HG02588 (cell line): ENCODE results near the gene GTF2I.
A peak's percentile ranks its signal among the peaks of the same experiment; 100 is the strongest.
"Not testable (repeated sequence)": the region's sequence is repeated elsewhere in the genome, so short reads cannot be mapped to it uniquely, and the experiment has no call there.

ENCODE experiments used
- ATAC-seq: cut with Tn5 transposase; IDR thresholded peaks from one replicate; pipeline ENCODE4 v1.9.1; 2021; ENCODE audit warnings: mild to moderate bottlenecking, moderate library complexity; ENCODE audit not compliant: unreplicated experiment

Gene GTF2I

DNA sequence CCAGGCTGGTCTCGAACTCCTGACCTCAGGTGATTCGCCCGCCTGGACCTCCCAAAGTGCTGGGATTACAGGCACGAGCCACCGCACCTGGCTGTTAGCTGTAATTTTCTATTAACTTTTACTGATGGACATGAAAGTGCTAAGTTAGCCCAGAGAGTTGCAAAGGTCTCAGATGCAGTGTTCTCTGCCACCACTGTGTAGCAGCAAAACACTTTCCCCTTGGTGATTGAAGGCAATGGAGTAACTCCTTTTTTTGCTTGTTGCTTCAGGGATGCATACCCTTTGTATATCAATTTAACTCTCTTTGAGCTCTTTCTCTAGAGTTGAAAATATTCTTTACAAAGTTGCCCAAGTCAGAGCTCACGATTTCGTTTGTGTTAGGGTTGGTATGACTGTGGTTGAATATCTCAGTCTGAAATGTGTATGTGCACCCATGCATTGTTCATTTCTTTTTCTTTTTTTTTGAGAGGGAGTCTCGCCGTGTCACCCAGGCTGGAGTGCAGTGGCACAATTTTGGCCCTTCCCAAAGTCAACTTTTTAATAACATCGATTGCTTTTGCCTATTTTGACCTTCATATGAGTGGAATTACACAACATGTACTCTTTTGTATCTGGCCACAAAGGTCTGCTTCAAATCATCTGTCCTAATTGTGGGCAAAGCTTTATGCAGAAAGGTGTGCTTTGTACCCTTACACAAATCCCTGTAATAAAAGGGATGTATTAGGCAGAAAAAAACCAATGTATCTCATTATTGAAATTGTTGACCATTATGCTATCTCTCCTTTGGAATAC, 52.6 kb downstream of the GTF2I start:
- no peak for ATAC-seq

DNA sequence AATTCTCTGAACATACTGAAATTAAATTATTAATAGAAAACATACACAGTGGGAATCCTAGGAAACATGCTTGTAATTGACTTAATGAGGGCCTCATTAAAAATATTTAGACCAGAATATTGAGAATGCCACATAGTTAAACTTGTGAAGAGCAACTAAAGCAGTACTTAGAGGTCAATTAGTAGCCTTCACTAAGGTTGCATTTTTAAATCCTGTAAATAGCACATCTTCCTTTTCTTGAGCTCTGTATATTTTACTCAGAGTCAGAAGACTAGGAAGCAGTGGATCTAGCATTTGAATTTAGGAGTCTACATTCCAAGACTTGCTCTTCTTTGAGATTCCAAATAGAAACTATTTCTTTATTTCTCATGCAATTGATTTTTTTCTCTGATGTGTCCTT, 56.0 kb downstream of the GTF2I start:
- no peak for ATAC-seq

DNA sequence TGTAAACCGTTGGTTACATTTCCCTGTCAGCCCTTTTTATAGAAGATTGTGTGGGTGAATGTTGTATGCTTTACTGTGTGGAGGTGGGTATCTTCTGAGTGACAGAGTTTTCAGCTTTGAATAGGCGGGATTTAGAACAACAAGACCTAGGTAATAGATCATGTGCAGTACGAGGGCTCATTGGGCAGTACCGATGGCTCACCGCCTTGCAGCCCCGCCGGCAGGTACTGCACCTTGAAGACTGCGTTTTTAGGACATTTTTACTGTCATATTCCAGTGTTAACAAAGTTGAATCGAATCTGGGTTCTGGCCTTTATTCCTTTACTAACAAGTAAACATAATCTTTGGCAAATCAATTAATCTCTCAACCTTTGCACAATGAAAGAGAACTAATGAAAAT, 60.4 kb downstream of the GTF2I start:
- ATAC-seq: no peak

GRCh38 chr7:74718336-74718735, 60.8 kb downstream of the GTF2I start:
- ATAC-seq: no peak

DNA sequence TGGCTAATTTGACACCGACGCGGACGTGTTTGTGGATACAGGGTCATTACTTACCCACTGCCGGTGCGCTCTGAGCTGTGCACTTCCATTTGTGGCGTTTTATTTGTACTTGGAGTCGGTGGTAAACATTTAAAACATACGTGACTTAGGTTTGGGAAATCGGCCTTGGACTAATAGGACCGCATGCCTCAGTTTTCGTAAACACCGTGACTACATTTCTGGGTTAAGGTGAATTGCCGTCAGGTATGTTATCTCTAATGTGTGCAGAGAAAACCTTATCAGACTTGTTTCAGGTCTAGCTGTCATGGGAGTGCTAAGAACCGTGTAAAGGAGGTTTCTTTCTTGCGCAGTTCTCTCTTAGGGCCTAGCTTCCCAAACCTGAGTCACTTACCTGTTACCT, 64.6 kb downstream of the GTF2I start:
- ATAC-seq: no peak

- no peak for ATAC-seq
Observed at GRCh38 chr7:74725840-74726239, 68.3 kb downstream of the GTF2I start.

GRCh38 chr7:74726309-74727101, 69.0 kb downstream of the GTF2I start:
- no peak for ATAC-seq

DNA sequence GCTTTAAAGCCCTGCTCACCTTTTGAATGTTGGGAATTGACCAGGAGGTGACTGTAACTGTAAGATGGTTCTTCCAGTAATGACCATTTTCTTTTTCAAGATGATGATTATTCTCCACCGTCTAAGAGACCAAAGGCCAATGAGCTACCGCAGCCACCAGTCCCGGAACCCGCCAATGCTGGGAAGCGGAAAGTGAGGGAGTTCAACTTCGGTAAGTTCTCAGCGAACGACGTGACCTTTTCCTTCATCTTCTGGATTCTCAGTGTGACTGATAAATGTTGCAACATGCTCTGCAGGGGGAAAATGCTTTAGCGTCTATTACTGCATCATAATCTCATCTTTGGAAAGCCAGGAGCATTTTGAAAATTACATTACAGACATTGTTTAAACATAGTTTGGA, 71.2 kb downstream of the GTF2I start:
- not testable (repeated sequence) for ATAC-seq

DNA sequence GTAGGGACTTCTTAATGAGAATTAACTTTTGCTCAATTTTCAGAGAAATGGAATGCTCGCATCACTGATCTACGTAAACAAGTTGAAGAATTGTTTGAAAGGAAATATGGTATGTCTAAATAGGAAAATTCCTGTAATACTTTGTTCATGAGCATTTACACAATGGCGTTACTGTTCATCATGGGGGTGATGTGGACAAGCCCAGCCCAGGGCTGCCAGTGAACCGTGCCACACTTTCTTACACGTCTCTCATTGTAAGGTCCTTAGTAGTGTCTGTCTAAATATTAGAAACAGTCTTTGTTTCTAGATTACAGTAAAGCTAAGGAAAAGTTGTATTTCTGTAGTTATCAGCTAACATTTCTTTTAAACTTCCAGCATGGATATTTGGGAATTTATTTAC, 72.7 kb downstream of the GTF2I start:
- ATAC-seq: not testable (repeated sequence)

DNA sequence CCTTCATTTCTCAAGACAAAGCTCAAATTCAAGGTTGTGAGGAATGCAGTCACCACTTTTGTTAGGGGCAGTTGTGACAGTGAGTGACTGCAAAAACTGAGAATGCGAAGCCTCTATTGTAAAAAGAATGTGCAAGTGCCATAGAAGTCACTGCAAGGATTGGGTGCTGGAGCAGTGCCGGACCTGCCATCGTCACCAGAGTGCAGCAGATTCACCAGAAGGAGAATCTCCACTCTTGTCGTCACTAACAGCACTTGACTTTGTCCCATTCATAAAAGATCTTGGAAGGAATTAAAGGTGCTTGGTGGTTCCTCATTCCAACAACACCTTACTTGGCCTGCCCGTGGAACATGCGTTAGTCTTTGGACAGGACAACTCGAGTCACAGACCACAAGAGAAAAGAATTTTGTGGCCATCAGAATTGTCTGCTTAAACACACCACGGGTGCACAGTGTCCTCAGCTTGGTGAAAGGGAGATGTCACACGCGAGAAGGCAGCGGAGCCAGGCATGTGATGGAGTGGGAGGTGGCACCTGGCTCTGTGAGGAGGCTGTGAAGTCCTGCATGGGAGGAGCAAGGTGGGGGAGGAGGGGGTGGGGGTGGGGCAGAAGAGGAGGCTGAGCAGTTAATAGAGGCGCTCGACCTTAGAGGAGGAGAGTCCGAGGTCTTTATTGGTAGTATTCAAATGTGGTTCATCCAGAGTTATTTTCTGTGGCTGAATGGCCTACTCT, 82.6 kb downstream of the GTF2I start:
- ATAC-seq: not testable (repeated sequence)

DNA sequence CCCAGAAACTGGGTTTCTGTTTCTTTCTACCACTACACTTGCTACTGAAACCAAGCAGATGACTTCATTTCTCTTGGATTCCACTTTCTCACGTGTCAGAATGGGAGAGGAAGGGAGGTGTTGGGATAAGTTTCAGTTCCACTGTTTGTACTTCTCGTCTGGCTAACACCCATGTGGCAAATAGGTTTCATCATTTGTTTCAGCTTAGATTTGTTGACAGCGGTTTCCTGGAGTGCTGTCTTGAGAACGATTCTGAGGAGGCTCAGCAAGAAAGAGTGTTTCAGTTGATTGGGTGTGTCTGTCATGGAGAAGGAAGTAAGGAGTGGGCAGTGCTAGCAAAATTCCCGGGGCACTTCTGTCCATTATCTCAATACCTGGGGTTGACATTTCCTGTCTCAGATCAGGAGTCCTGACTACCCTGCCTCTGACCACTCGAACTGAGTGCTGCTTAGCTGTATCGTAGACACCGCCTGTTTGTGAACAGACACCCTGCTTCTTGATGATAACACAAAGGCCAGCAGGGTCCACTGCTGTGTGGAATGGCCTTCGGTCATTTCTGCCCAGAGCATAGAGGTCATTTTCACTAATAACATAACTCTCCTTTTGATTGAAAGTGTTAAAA, 86.5 kb downstream of the GTF2I start:
- ATAC-seq: not testable (repeated sequence)

DNA sequence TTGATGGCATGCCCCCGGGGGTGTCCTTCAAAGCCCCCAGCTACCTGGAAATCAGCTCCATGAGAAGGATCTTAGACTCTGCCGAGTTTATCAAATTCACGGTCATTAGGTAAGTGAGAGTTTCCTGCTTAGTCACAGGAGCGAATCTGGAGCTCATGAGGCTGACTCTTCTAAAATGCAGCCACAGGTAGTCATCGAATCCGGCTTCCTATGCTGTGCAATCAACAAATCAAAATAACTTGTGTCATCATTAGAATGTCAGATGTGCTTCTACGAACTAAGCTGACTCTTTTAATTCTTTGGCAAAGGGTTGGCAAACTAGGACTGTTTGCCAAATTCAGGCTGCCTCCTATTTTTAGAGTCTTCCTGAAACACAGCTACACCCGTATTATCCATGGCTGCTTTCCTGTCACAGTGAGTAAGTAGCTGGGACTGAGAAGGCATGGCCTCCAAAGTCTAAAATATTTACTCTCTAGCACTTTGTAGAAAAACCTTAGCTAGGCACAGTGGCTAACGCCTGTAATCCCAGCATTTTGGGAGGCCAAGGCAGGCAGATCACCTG, 96.5 kb downstream of the GTF2I start:
- not testable (repeated sequence) for ATAC-seq

DNA sequence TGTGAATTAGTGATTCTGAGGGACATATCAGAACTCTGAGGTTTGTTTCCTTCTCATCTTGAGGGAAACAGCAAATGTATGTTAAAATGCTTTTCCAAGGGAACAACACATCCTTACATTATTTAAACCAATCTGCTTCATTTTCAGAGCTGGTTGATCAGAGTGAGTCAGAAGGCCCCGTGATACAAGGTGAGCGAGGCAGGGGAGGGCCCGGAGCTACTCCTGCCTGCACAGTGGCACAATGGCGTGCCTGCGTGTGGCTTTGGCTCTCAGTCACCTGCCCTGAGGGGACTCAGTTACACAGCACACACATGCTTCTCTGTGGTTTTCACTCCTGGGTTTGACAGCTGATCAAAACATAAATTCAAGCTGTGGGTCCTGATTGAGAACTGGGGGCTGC, 99.2 kb downstream of the GTF2I start:
- not testable (repeated sequence) for ATAC-seq

DNA sequence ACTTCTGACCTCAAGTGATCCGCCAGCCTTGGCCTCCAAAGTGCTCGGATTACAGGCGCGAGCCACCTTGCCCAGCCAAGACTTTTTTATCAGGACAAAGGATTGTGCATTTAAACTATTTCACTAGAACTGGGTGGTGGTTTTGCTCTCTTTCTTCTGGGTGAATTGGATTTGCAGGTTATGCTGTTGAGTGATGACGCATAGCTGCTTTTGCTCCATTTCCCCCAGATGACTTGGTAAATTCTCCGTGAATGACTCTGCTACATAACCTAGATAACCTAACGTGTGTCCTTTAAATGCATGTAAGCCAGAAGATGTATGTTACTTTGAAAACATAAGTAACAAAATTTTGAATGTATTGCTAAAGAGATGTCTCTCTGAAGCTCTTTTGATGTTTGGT, 100.8 kb downstream of the GTF2I start:
- ATAC-seq: not testable (repeated sequence)

GRCh38 chr7:74758982-74759381, 101.5 kb downstream of the GTF2I start:
- ATAC-seq: not testable (repeated sequence)

DNA sequence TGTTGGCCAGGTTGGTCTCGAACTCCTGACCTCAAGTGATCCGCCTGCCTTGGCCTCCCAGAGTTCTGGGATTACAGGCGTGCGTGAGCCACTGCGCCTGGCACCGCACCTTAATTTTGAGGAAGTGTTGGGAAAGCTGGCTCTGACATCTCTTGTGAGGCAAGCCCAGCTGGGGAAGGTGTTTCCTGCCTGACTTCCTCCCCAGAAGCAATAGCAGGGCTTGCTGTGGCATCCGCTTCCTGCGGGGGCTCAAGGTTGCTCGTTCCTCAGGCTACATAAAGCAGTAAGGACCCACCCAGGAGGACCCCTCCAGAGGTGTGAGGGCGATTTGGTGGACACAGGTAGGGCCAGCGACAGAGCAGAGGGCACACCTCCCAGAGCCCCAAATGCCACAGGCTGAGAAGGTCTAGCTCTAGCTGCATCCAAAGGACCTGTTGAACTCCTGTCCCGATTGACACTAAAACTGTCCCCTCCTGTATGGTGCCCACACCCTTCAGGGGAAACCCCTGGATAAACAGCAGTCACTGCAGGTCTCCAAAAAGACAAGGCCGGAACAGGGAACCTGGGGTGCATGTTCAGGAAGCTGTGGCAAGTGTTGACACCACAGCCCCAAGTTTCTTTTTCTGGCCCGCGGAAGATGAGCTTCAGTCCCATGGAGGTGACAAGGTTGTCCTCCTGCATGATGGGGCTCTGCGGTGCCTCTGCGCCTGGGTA, 107.8 kb downstream of the GTF2I start:
- peak; percentile 23 for ATAC-seq

- peak; percentile 29 for ATAC-seq
Observed at GRCh38 chr7:74766509-74766908, 109.0 kb downstream of the GTF2I start.

GRCh38 chr7:74766991-74767390, 109.5 kb downstream of the GTF2I start:
- not testable (repeated sequence) for ATAC-seq

- ATAC-seq: not testable (repeated sequence)
Observed at GRCh38 chr7:74770062-74770461, 112.5 kb downstream of the GTF2I start.

GRCh38 chr7:74772093-74772492, 114.6 kb downstream of the GTF2I start:
- not testable (repeated sequence) for ATAC-seq
